ENCODE results near the gene PIGR. TPM values are rescaled to one million over a fixed set of nuclear protein-coding genes. Genes with fewer than 3 reads are reported as not detected.

Gene PIGR
- total and polyA plus RNA-seq, 10 of the 15 experiments (the other 5 are each of a cell fraction or from before 2014, with no cell fraction given) = 0.96 to 7.6 (median 1.8) TPM

DNA sequence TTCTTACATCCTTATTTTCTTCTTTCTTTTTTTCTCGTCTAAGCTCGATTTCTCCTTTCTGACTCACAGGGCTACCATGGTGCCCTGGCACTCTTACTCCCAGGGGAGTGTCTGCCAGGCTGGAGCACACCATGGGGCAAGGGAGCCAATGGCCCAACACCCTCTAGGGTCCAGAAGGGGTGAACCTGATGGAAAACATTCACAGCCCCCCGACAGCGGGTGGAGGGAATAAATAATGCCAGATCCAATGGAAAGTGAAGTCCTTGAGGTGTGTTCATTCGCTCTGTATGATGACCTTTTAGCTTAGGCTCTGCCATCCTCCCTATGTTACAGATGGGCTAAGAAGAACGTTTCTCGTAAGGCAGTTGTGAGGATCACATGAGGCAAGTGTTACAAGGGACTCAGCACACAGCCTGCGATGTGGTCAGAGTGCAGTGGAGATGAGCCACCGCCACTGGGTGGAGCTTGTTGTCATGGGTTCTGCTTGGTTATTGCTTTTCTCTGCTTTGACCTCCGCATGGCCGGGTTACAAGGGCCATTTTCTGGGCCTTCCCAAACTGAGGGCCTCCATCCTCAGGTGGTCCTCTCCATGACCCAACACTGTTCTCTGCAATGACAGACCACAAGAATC is 21.0 kb downstream of the PIGR start:
- ATAC-seq (peak; percentile 72), FAIRE-seq (no peak), DNase-seq (ENCODE audit: low read depth, low spot score) (peak; percentile 91)
- 3% methylated on average over 11 of the region's 11 CpGs for WGBS (ENCODE audit: insufficient coverage, insufficient replicate concordance, low lambda C conversion rate, missing lambda C conversion rate)
- ChIA-PET POLR2A (interaction anchor here (0.7 to 13.3 kb wide), 8 partner anchors 8 to 159 kb away, joined by 3 to 222 read pairs (median 6); partner anchors contain the start of genes FCMR and IL19), RAD21 (ENCODE audit: unreplicated experiment) (interaction anchor here (0.7 to 13.5 kb wide), 10 partner anchors 8 to 185 kb away, joined by 3 to 371 read pairs (median 6); partner anchors contain the start of genes FCMR, IL10 and IL19), CTCF (interaction anchor here (0.6 to 13.5 kb wide), 14 partner anchors 8 to 116 kb away, joined by 3 to 643 read pairs (median 6); partner anchors contain the start of gene FCMR), SMC1A (ENCODE audit: uncharacterized antibody, unreplicated experiment) (interaction anchor here (0.6 to 4.3 kb wide), 22 partner anchors 9 to 262 kb away, joined by 3 to 41 read pairs (median 4); partner anchors contain the start of genes IL19 and PFKFB2)
- H3K4me2 ChIP-seq (ENCODE audit: control insufficient read depth, insufficient read depth) = peak overlapping the region; percentile 95
- no peak overlapping the region; the same call in 1 of the 2 replicates for H3K4me3 ChIP-seq
- H3K9me3 ChIP-seq (replicated peaks; ENCODE audit: control insufficient read depth, insufficient read depth, low read length) = no peaks in the 10 kb centered on the region
- no TSS peak for BruUV-seq (replicated peaks)
- no peaks in the 10 kb centered on the region for H3K36me3 ChIP-seq (ENCODE audit: control insufficient read depth in 2 of 2, insufficient read depth in 2 of 2, low read length in 1 of 2)
- H3K27me3 ChIP-seq (replicated peaks in 1 of 2; ENCODE audit: control insufficient read depth in 2 of 2, insufficient read depth in 2 of 2, low read length in 1 of 2) = no peaks in the 10 kb centered on the region
- in situ Hi-C loops (cut with MboI) = loop anchor here (10.0 kb wide), 1 partner anchor 410 kb away; no protein-coding TSS in a partner anchor
- H3K4me1 ChIP-seq (ENCODE audit: control insufficient read depth, insufficient read depth, low read length) = peaks cover 51% of the 10 kb centered on the region
- peaks cover 42% of the 10 kb centered on the region for H3K79me2 ChIP-seq (ENCODE audit: control insufficient read depth, insufficient read depth, low read length)
- peak overlapping the region; percentile 99 for H3K27ac ChIP-seq (ENCODE audit: control insufficient read depth, insufficient read depth)
- peak overlapping the region; percentile 94 for H3K9ac ChIP-seq (ENCODE audit: control insufficient read depth, insufficient read depth, low read length)
- intact Hi-C loops (cut with micrococcal nuclease; ENCODE audit: unreplicated experiment) = loop anchor here (2.0 kb wide), 1 partner anchor 46 kb away; the partner anchor contains the start of gene FCAMR
- no peak overlapping the region; the same call in 1 of the 2 replicates for H2AFZ ChIP-seq (ENCODE audit: control insufficient read depth, low read depth, low read length)
- no peaks in the 10 kb centered on the region for H4K20me1 ChIP-seq (ENCODE audit: control insufficient read depth, insufficient read depth)
- peak; percentile 77 to 88 for TF ChIP-seq BHLHE40 (IDR thresholded peaks at IDR 0.05; ENCODE audit: borderline replicate concordance in 1 of 2, low read depth in 2 of 2, low read length in 1 of 2)
- peak; percentile 98 for TF ChIP-seq ZNF687 (IDR thresholded peaks at IDR 0.05)
- peak; percentile 43; the same call in 1 of the 2 replicates for TF ChIP-seq HDGF (IDR thresholded peaks at IDR 0.05)
- TF ChIP-seq TCF3 (IDR thresholded peaks at IDR 0.05; ENCODE audit: borderline replicate concordance, insufficient read depth, low read depth, low read length) = no peak
- TF ChIP-seq CHD1 (IDR thresholded peaks at IDR 0.05; ENCODE audit: low read depth, low read length) = 0 out of 2 replicates have a peak, but pooled peaks have one; percentile 64
- TF ChIP-seq TCF7 (IDR thresholded peaks at IDR 0.05; ENCODE audit: borderline replicate concordance) = no peak
- TF ChIP-seq, protein P1, sequence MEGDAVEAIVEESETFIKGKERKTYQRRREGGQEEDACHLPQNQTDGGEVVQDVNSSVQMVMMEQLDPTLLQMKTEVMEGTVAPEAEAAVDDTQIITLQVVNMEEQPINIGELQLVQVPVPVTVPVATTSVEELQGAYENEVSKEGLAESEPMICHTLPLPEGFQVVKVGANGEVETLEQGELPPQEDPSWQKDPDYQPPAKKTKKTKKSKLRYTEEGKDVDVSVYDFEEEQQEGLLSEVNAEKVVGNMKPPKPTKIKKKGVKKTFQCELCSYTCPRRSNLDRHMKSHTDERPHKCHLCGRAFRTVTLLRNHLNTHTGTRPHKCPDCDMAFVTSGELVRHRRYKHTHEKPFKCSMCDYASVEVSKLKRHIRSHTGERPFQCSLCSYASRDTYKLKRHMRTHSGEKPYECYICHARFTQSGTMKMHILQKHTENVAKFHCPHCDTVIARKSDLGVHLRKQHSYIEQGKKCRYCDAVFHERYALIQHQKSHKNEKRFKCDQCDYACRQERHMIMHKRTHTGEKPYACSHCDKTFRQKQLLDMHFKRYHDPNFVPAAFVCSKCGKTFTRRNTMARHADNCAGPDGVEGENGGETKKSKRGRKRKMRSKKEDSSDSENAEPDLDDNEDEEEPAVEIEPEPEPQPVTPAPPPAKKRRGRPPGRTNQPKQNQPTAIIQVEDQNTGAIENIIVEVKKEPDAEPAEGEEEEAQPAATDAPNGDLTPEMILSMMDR (IDR thresholded peaks at IDR 0.05 in 2 of 3, conservative IDR thresholded peaks at IDR 0.05 in 1 of 3; ENCODE audit: control insufficient read depth in 2 of 3, extremely low read depth in 1 of 3, insufficient read depth in 1 of 3, low read depth in 3 of 3, low read length in 3 of 3) = peak in 1 of 3 experiments; percentile 29; a peak in 1 of 6 replicates
- peak; percentile 86 for TF ChIP-seq POLR2AphosphoS5 (IDR thresholded peaks at IDR 0.05; ENCODE audit: low read length)
- TF ChIP-seq CREM (IDR thresholded peaks at IDR 0.05; ENCODE audit: low read depth) = 0 out of 2 replicates have a peak, but pooled peaks have one; percentile 29
- TF ChIP-seq IKZF1 (conservative IDR thresholded peaks at IDR 0.05) = peak; percentile 86
- TF ChIP-seq, protein P2, sequence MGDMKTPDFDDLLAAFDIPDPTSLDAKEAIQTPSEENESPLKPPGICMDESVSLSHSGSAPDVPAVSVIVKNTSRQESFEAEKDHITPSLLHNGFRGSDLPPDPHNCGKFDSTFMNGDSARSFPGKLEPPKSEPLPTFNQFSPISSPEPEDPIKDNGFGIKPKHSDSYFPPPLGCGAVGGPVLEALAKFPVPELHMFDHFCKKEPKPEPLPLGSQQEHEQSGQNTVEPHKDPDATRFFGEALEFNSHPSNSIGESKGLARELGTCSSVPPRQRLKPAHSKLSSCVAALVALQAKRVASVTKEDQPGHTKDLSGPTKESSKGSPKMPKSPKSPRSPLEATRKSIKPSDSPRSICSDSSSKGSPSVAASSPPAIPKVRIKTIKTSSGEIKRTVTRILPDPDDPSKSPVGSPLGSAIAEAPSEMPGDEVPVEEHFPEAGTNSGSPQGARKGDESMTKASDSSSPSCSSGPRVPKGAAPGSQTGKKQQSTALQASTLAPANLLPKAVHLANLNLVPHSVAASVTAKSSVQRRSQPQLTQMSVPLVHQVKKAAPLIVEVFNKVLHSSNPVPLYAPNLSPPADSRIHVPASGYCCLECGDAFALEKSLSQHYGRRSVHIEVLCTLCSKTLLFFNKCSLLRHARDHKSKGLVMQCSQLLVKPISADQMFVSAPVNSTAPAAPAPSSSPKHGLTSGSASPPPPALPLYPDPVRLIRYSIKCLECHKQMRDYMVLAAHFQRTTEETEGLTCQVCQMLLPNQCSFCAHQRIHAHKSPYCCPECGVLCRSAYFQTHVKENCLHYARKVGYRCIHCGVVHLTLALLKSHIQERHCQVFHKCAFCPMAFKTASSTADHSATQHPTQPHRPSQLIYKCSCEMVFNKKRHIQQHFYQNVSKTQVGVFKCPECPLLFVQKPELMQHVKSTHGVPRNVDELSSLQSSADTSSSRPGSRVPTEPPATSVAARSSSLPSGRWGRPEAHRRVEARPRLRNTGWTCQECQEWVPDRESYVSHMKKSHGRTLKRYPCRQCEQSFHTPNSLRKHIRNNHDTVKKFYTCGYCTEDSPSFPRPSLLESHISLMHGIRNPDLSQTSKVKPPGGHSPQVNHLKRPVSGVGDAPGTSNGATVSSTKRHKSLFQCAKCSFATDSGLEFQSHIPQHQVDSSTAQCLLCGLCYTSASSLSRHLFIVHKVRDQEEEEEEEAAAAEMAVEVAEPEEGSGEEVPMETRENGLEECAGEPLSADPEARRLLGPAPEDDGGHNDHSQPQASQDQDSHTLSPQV (IDR thresholded peaks at IDR 0.05) = peak; percentile 45; the same call in 1 of the 2 replicates
- TF ChIP-seq BCL11A (IDR thresholded peaks at IDR 0.05; ENCODE audit: low read depth, low read length) = no peak; the same call in none of the 2 replicates
